ENCODE data around the gene IL1RAPL1. TPM values are rescaled to one million over a fixed set of nuclear protein-coding genes. Genes with fewer than 3 reads are reported as not detected.

Gene IL1RAPL1
- total RNA-seq, 3 donors from 2014 or later = 0.16 to 0.44 TPM; not detected in 1

DNA sequence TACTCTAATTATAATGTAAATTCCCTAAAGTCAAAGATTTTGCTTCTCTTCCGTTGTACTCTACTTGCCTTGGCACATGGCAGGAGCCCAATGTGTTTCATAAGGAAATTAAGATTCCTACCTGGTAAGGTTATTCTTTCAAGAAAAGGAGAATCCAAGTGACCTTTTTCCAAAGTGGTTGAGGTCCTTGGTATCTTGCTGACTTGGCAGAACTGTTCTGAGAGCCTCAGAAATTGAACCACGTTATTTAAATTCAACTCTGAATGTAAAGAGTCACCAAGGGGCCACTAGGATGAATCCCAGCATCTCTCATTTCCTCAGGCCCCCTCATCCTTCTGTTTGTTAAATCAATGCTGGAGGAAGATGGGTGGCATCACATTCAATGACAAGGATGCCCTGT lies 1209.9 kb downstream of the IL1RAPL1 start:
- H3K4me3 ChIP-seq = no peak overlapping the region
- no peak for DNase-seq (ENCODE audit: low spot score in 2 of 2)
- no peaks in the 10 kb centered on the region for H3K9me3 ChIP-seq
- peaks cover 0 to 10% of the 10 kb centered on the region in 2 donors for H3K27me3 ChIP-seq
- no peak overlapping the region for H3K27ac ChIP-seq
- no peaks in the 10 kb centered on the region for H3K36me3 ChIP-seq
- TF ChIP-seq, protein P1, sequence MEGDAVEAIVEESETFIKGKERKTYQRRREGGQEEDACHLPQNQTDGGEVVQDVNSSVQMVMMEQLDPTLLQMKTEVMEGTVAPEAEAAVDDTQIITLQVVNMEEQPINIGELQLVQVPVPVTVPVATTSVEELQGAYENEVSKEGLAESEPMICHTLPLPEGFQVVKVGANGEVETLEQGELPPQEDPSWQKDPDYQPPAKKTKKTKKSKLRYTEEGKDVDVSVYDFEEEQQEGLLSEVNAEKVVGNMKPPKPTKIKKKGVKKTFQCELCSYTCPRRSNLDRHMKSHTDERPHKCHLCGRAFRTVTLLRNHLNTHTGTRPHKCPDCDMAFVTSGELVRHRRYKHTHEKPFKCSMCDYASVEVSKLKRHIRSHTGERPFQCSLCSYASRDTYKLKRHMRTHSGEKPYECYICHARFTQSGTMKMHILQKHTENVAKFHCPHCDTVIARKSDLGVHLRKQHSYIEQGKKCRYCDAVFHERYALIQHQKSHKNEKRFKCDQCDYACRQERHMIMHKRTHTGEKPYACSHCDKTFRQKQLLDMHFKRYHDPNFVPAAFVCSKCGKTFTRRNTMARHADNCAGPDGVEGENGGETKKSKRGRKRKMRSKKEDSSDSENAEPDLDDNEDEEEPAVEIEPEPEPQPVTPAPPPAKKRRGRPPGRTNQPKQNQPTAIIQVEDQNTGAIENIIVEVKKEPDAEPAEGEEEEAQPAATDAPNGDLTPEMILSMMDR (IDR thresholded peaks at IDR 0.05) = no peak
- TF ChIP-seq POLR2A (IDR thresholded peaks at IDR 0.05) (no peak), POLR2AphosphoS5 (IDR thresholded peaks at IDR 0.05) (no peak)
- no peaks in the 10 kb centered on the region for H3K4me1 ChIP-seq
- intact Hi-C loops (cut with DNase I; ENCODE audit: low total_unique reads) = no loop called here

DNA sequence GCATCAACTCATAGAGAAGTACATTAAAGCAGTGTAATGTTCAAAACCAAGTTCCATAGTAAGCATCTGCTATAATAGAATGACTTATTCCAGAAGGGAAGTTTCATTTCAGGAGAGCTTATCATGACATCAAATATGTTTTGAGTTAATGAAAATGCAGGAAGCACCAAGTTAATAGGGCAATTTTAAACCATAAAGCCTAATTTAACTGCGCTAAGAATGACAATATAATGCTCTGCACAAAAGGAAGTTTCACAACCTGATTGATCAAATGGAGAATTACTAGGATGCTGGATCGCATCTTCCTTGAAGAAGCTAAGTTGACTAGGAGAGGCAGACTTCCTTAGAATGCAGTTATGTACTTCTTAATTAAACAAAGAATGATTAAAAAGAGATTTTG lies 1211.2 kb downstream of the IL1RAPL1 start:
- Histone ChIP-seq H3K4me3 (no peak overlapping the region), H3K9me3 (no peaks in the 10 kb centered on the region), H3K4me1 (no peaks in the 10 kb centered on the region), H3K36me3 (no peaks in the 10 kb centered on the region), H3K27ac (no peak overlapping the region), H3K27me3 (peaks cover 0 to 10% of the 10 kb centered on the region in 2 donors)
- DNase-seq (ENCODE audit: low spot score in 2 of 2) = no peak
- intact Hi-C loops (cut with DNase I; ENCODE audit: low total_unique reads) = no loop called here
- TF ChIP-seq, protein P1 (IDR thresholded peaks at IDR 0.05) = no peak
- TF ChIP-seq POLR2AphosphoS5 (IDR thresholded peaks at IDR 0.05) = no peak
- TF ChIP-seq POLR2A (IDR thresholded peaks at IDR 0.05) = no peak

DNA sequence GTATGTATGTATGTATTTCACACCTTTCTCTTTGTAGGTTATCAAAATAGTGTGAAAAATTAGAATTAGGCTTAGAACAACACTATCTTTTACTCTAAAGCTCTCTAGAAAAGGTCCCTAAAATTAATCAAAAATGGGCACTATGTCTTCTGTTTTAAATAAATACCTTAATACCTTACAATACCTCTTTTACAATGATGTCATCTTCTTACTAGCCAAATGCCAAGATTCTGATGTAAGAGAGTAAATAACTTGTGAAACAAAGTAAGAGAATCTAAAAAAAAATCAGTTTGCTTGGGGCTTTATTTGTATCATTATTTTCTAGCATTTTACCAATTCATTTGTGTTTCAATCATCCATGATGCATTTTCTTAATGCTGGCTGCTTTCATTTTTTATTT lies 1225.9 kb downstream of the IL1RAPL1 start:
- H3K27me3 ChIP-seq = peaks cover 0 to 17% of the 10 kb centered on the region in 2 donors
- H3K36me3 ChIP-seq = no peaks in the 10 kb centered on the region
- no peaks in the 10 kb centered on the region for H3K4me1 ChIP-seq
- intact Hi-C loops (cut with DNase I; ENCODE audit: low total_unique reads) = no loop called here
- H3K9me3 ChIP-seq = no peaks in the 10 kb centered on the region
- H3K27ac ChIP-seq = no peak overlapping the region
- TF ChIP-seq POLR2AphosphoS5 (IDR thresholded peaks at IDR 0.05) = no peak
- TF ChIP-seq POLR2A (IDR thresholded peaks at IDR 0.05) = no peak
- TF ChIP-seq, protein P1 (IDR thresholded peaks at IDR 0.05) = no peak
- H3K4me3 ChIP-seq = no peak overlapping the region
- DNase-seq (ENCODE audit: low spot score in 2 of 2) = no peak

DNA sequence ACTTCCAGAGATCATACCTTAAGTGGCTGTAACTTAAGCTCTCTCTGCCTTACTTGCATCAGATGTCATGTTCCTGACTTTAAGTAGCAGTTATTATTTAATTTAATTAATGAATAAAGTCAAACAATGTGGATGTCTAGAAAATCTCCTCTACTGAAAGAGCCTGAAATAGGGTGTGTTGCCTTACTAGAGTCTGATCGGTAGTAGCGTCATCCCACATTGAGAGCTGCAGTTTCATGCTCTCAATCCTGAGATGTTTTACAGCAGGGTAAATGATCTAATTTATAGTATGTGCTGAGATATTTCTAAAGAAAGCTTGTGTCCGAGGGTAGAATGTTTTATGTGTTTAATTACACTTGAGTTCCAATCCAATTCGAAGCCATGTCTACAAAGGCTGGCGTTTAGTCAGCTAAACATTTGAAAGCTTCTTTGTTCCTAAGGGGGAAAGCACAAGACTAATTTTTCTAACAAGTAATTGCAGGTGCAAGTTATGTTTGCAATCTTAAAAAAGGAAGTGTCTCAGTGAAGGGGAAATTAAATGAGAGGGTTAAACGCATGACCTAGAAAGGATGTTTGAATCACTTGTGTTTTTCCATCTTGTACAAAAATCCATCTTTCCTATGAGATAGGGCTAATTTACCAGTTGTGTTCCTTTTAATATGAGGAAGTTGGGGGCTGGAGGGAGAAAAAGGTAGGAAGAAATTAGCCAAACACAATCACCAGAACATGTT lies 1237.1 kb downstream of the IL1RAPL1 start:
- intact Hi-C loops (cut with DNase I; ENCODE audit: low total_unique reads) = no loop called here
- no peak for DNase-seq (ENCODE audit: low spot score in 2 of 2)
- Histone ChIP-seq H3K4me3 (no peak overlapping the region), H3K9me3 (no peaks in the 10 kb centered on the region), H3K4me1 (no peaks in the 10 kb centered on the region), H3K27ac (no peak overlapping the region), H3K27me3 (peaks cover 0 to 10% of the 10 kb centered on the region in 2 donors), H3K36me3 (no peaks in the 10 kb centered on the region)
- TF ChIP-seq POLR2A (IDR thresholded peaks at IDR 0.05) (no peak), POLR2AphosphoS5 (IDR thresholded peaks at IDR 0.05) (no peak)
- TF ChIP-seq, protein P1 (IDR thresholded peaks at IDR 0.05) = no peak

DNA sequence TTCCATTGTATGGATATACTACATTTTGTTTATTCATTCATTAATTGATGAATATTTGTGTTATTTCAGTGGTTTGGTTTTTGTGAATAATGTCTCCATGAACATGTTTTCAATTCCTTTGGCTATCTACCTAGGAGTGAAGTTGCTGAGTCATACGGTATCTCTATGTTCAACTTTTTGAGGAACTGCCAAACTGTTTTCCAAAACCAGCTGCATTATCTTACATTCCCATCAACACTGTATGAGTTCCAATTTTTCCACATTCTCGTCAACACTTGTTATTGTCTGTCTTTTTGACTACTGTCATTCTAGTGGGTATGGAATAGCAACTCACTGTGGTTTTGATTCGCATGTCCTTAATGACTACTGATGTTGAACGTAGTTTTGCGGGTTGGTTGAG lies 1239.5 kb downstream of the IL1RAPL1 start:
- H3K27ac ChIP-seq = no peak overlapping the region
- peaks cover 0 to 14% of the 10 kb centered on the region in 2 donors for H3K27me3 ChIP-seq
- no peak for DNase-seq (ENCODE audit: low spot score in 2 of 2)
- TF ChIP-seq POLR2AphosphoS5 (IDR thresholded peaks at IDR 0.05) (no peak), POLR2A (IDR thresholded peaks at IDR 0.05) (no peak)
- TF ChIP-seq, protein P1 (IDR thresholded peaks at IDR 0.05) = no peak
- H3K4me1 ChIP-seq = no peaks in the 10 kb centered on the region
- no peaks in the 10 kb centered on the region for H3K9me3 ChIP-seq
- H3K4me3 ChIP-seq = no peak overlapping the region
- intact Hi-C loops (cut with DNase I; ENCODE audit: low total_unique reads) = no loop called here
- H3K36me3 ChIP-seq = no peaks in the 10 kb centered on the region

Data from breast epithelium (tissue), 4 donors.